HG02798 (cell line): ENCODE data around the gene EXOC3L2.
"Not testable (repeated sequence)": the region's sequence is repeated elsewhere in the genome, so short reads cannot be mapped to it uniquely, and the experiment has no call there.

ENCODE experiments used
- ATAC-seq: cut with Tn5 transposase; IDR thresholded peaks from one replicate; pipeline ENCODE4 v1.9.1; 2021; ENCODE audit warnings: mild to moderate bottlenecking; ENCODE audit not compliant: unreplicated experiment, poor library complexity

Gene EXOC3L2

GRCh38 chr19:45258862-45259261, 13.7 kb upstream of the EXOC3L2 start:
- ATAC-seq: no peak

GRCh38 chr19:45256836-45257235, 11.6 kb upstream of the EXOC3L2 start:
- no peak for ATAC-seq

DNA sequence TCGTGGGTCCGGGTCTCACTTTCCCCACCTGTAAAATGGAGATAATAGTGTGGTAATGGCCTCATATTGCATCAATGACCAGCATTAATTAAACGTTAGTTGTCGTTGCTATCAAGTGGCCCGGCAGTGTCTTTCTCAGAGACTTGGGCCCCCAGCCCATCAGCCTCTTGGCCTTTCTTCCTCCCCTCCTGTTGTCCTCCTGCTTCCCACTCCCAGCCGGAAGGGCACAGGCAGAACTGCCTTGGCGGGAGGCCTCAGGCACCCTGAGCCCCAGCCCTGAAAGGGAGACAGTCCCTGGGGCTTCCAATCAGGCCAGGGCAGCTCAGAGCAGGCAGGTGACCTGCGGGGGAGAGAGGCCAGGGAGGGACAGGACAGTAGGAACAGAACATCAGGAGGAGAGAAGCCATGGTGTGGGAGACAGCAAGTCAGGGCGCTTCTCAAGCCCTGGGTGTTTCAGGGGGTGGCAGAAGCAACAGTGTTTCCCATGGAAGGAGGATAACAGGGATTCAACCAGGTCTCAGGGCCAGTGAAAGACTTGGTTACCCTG, 10.5 kb upstream of the EXOC3L2 start:
- ATAC-seq: no peak

DNA sequence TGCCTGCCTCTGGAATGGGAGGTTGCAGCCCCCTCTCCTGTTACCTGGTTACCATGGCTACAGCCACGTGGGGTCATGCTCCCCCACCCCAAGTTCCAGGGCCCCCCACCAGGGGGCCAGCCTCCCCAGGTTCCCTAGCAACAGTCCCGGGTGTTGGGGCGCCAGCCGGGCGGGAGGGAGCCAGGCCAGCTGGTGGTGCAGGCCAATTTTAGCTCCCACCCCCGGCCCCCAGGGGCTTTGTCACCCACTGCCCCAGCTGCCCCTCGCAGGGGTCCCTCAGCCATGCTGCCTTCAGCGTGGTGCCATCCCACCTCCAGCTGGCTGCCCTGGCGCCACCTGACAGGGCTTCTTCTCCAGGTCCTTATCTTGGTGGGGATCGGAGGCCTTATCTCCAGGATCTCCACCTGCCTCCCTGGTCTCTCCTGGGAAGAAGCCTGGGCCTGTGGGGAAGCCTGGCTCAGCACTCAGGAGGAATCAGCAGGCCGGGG, 8.9 kb upstream of the EXOC3L2 start:
- ATAC-seq: no peak

DNA sequence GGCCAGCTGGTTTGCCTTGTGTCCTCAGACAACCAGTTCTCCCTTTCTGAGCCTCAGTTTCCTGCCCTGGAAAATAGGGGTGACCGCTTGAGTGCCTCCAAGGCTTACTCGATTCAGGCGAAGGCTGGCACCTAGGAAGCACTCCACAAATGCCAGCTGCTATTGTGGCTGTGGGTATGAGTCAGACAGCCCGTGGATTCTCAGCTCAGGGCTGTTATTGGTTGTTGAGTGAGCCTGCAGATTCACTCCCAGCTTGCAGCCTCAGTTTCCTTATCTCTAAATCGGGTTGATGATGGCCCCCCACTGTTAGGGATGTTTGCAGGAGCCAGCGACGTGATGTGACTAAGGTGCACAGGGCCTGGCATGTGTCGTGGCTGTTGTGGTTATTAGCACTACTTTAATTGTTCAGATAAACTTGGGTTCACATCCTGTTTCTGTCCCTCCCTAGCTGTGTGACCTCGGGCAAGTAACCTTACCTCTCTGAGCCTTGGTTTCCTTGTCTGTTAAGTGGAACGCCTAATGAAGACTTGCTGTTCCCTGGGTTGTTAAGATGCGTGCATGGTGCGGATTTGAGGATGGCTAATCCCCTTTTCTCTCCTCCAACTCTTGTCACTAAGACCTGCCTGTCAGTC, 8.3 kb upstream of the EXOC3L2 start:
- no peak for ATAC-seq

GRCh38 chr19:45251452-45252354, 6.5 kb upstream of the EXOC3L2 start:
- no peak for ATAC-seq

DNA sequence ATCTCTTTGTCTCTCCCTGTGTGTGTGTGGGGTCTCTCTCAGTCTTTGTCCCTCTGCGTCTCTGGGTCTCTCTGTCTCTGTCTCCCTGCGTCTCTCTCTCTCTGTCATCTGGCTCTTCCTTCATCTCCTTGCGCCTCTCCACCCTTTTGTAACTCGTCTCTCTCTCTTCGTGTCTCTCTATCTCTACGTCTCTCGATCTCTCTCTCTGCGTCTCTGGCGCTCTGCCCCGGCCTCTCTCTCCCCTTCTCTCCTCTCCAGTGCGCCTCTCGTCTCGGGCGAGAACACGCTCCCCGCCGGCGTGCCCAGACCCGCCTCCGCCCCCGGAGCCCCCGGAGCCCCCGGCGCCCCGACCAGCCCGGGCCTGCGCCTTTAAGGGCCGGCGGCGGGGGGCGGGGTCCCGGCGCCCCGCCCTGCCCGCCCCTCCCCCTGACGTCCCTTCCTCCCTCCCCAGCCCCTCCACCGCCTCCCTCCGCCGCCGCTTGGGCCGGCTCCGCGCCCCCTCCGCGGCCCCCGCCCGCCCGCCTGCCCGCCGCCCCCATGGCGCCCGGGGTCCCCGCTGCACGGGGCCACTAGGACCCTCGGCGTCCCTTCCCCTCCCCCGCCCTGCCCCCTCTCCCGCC, 5.7 kb upstream of the EXOC3L2 start, which contains the start of gene MARK4:
MARK4 (plus strand) TSS at position 440 of the 620 bp plus-strand sequence. CDS start 318 bp downstream, outside the sequence.
- peak; percentile 48 for ATAC-seq

DNA sequence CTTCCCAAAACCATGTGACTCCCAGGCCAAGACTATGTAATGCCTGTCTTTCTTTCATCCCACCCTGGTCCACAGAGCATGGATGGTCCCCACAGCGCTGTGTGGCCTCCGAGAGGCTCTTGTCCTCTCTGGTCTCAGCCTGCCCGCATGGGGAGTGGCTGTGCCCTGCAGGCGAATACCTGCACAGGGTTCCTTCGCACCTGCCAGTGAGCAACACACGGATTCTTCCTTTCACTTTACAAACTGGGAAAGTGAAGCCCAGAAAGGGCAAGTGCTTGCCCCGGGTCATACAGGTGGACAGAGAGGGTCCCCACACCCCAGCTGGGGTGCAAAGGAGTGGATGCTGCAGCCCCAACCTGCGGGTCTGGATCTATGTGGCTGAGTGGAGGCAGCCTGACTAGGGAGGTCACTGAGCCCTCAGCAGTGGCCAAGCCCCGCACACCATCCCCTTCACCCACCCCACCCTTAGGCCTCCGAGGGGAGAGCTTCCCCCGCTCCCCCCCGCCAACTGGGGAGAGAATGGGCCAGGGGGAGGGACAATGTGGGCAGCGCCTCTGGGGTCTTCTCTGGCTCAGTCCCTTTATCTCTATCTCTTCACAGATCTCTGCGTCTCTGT, 5.1 kb upstream of the EXOC3L2 start:
- peak; percentile 4 for ATAC-seq

DNA sequence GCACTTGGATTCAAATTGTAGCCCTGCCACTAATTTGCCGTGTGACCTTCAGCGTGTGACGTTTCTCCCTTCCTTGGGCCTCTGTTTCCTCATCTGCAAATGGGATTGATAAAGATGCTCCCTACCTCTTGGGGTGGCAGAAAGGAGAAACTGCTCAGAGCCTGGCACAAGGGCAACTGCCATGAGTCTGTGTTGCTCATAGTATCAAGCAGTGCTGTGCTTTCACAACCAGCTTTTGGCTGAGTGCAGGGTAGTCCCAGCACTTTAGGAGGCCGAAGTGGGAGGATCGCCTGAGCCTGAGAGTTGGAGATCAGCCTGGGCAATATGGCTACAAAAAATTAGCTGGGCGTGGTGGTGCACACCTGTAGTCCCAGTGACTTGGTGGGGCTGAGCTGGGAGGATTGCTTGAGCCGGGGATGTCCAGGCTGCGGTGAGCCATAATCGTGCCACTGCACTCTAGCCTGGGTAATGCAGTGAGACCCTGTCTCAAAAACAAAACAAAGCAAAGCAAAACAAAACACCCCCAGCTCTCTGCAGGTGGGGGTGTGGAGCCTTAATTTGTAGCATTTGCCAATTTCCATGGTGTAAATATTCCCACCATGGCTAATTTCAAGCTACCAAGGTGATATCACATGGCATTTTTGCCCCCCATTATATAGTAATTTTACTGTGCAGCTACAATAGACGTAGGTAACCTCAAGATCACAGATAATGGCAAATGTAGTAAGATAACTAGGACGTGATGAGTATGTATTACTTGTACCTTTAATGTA, 4.2 kb upstream of the EXOC3L2 start:
- no peak for ATAC-seq

- ATAC-seq: no peak
Measured at GRCh38 chr19:45247136-45247535, 1.9 kb upstream of the EXOC3L2 start.

- no peak for ATAC-seq
Measured at GRCh38 chr19:45245826-45246225, 619 bp upstream of the EXOC3L2 start.

DNA sequence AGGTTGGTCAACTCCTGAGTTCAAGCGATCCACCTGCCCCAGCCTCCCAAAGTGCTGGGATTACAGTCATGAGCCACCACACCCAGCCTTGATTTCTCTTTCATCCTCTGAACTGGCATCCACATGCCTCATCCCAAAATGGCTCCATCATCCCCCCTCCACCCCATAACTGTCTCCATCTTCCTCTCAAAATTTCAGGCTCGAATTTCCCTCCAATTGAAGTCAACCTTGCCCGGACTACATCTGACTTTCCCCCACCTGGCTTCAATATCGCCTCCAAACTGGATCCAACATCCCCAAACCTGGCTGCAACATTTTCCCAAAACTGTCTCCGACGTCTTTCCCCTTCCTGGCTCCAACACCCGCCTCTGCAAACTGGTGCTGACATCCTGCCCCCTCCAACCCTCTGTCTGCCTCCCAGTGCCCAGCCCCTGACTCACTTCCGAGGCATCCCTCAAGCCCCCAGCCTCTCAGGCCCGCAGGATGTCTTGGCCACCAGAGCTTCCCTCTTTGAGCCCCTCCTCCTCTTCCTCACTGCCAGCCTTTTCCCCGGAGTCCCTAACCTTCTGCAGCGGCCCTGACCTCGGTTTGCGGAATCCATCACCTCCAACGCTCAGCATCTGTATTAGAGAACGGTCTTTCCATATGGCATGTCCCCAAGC, 943 bp downstream of the EXOC3L2 start:
- no peak for ATAC-seq

DNA sequence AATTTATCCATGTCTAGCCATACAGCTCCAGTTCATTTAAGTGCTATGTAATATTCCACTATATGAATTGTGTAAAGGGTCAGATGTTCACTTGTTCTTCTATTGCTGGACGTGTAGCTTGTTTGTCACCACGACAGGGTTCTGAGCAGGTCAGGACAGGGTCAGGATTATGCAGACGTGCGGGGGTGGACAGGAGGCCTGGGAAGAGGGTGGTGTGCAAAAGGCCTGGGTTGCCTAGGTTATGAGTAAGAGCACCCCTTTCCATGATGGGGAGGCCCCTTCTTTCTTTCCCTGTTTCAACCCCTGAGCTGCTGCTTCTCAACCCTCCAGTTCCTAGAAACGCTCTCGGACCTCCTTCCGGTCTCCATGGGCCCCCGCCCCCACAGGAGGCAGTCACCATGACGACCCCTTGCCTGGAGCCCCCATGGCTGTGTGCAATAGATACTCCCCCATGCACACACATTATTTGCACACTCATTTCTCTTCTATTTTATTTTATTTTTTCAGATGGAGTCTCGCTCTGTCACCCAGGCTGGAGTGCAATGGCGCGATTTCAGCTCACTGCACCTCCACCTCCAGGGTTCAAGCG, 2.0 kb downstream of the EXOC3L2 start:
- no peak for ATAC-seq

- no peak for ATAC-seq
Measured at GRCh38 chr19:45238556-45238955, 6.7 kb downstream of the EXOC3L2 start.

GRCh38 chr19:45235485-45235884, 9.7 kb downstream of the EXOC3L2 start:
- ATAC-seq: no peak

DNA sequence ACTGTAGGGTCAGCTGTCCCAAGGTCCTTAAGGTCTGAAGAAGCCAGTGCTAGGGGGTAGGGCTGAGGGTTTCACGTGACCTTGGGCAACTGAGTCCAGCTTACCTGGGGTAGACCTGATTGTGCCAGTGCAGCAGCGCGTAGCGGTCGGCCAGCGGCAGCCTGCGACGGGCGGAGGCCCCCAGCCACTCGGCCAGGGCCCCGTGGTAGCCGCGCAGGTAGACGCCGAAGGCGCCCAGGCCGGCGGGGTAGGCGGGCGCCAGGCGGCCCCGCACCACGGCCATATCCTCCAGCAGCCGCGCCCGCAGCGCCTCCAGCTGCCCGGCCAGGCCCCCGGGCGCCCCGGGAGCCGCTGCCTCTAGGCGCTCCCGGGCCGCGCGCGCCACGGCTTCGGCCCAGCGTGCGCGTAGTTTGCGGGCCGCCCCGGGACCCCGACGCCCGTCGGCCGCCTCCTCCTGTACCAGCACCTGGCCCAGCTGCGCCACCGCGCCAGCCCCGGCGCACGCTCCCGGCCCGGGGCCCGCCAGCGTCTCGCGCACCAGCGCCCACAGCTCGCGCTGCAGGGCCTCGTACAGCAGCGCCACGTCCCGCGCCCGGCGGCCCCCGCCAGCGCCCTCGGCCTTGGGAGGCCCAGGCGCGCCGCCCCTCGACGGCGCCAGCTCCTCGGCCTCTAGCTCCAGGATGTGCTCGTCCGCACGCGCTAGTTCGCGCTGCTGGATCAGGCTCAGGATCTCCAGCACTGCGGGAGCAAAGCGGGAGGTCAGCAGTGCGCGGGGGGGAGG, 10.9 kb downstream of the EXOC3L2 start:
- ATAC-seq: no peak

DNA sequence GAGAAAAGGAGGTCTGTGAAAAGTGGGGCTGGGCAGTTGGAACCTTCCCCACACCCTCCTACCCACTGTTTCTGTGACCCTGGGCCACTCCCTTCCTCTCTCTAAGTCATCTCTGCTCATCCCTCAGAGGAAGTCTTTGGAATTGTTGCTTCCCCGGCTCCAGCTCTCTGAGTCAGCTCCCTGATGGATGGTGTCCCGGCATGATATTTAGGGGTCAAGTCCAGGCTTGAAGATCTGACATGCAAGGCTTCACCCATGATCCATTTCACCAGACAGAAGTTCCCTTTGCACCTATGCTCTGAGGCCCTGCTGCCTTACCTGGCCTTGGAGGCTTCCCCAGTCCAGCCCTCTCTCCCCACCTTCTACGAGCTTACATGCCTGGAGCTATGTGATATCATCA, 13.3 kb downstream of the EXOC3L2 start:
- ATAC-seq: no peak

GRCh38 chr19:45229056-45229455, 16.2 kb downstream of the EXOC3L2 start:
- not testable (repeated sequence) for ATAC-seq
